Measurements from ENCODE around the gene IGF2BP1.

IGF2BP1 gene

GRCh38 chr17:49104511-49105074 is 107.4 kb downstream of the IGF2BP1 start:
- no peak for DNase-seq

Measured in T-helper 1 cell (primary cell).